GM12878 (cell line): ENCODE results near the gene KIF21A. TPM values are rescaled to one million over a fixed set of nuclear protein-coding genes. Genes with fewer than 3 reads are reported as not detected.

Experiments used
- ATAC-seq: fragments of 200-7000 bp; cut with Tn5 transposase; 3 replicates; pipeline ENCODE4 v1.9.1; 2020; ENCODE audit warnings: mild to moderate bottlenecking, moderate library complexity
- BruUV-seq: library from RNA; stranded (reverse); fragments of 400-500 nt; replicated peaks from 2 replicates; lab custom pipeline; 2021; lab: Mats Ljungman, UMichigan
- CTCF ChIA-PET: fragments of 300-600 bp; sonication (Branson Sonifier 250); formaldehyde crosslinking; extraction: SDS; loops from one replicate; lab custom pipeline; 2021; ENCODE audit warnings: inconsistent platforms; lab: Yijun Ruan, JAX
- POLR2A ChIA-PET: fragments of 350-600 bp; formaldehyde crosslinking; extraction: SDS; loops from one replicate; lab custom pipeline; 2021; ENCODE audit warnings: inconsistent platforms; lab: Charles Lee
- RAD21 ChIA-PET: fragments of 300-600 bp; sonication (Branson Sonifier 250); formaldehyde crosslinking; loops from one replicate; lab custom pipeline; 2023; ENCODE audit warnings: antibody characterized with exemption; ENCODE audit not compliant: unreplicated experiment; lab: Charles Lee
- SMC1A ChIA-PET: fragments of 300-600 bp; sonication (Branson Sonifier 250); formaldehyde crosslinking; loops from one replicate; lab custom pipeline; 2023; ENCODE audit not compliant: unreplicated experiment, uncharacterized antibody; lab: Charles Lee
- DNase-seq: peaks from one replicate; pipeline ENCODE4 v3.0.0-alpha.2; 2011; ENCODE audit warnings: low read depth, low spot score
- FAIRE-seq: peaks from 3 replicates; lab custom pipeline; 2011; peaks lifted over from hg19 to GRCh38; lab: Jason Lieb, UNC
- H2AFZ ChIP-seq: 2 replicates; pipeline ENCODE4 v1.6.0; 2011; ENCODE audit warnings: low read depth, low read length, control low read depth; ENCODE audit not compliant: control insufficient read depth
- H3K27ac ChIP-seq: 2 replicates; pipeline ENCODE4 v1.5.1; 2011; ENCODE audit warnings: control low read depth; ENCODE audit not compliant: control insufficient read depth, insufficient read depth
- H3K27me3 ChIP-seq, 2 experiments: replicated peaks in 1 of 2; 2 replicates each; pipeline versions ENCODE4 v1.6.0 to v1.6.1; 2011; ENCODE audit warnings: low read length in 1 of 2; ENCODE audit not compliant: control insufficient read depth in 2 of 2, insufficient read depth in 2 of 2
- H3K36me3 ChIP-seq, 2 experiments: 2 replicates each; pipeline ENCODE4 v1.5.1; 2011; ENCODE audit warnings: low read length in 1 of 2; ENCODE audit not compliant: control insufficient read depth in 2 of 2, insufficient read depth in 2 of 2
- H3K4me1 ChIP-seq: 2 replicates; pipeline ENCODE4 v1.6.1; 2011; ENCODE audit warnings: mild to moderate bottlenecking, low read length, moderate library complexity, mixed read lengths; ENCODE audit not compliant: control insufficient read depth, insufficient read depth
- H3K4me2 ChIP-seq: 2 replicates; pipeline ENCODE4 v1.6.0; 2011; ENCODE audit warnings: control low read depth; ENCODE audit not compliant: control insufficient read depth, insufficient read depth
- H3K4me3 ChIP-seq: fragments of 200-600 bp; sonication (generic); 2 replicates; pipeline ENCODE4 v1.5.1; 2016
- H3K79me2 ChIP-seq: 2 replicates; pipeline ENCODE4 v1.6.0; 2011; ENCODE audit warnings: low read length; ENCODE audit not compliant: control insufficient read depth, insufficient read depth
- H3K9ac ChIP-seq: 2 replicates; pipeline ENCODE4 v1.8.0; 2011; ENCODE audit warnings: low read length, control low read depth, mixed read lengths; ENCODE audit not compliant: control insufficient read depth, insufficient read depth
- H3K9me3 ChIP-seq: replicated peaks from 3 replicates; pipeline ENCODE4 v1.5.1; 2011; ENCODE audit warnings: mild to moderate bottlenecking, low read length; ENCODE audit not compliant: control insufficient read depth, insufficient read depth
- H4K20me1 ChIP-seq: 2 replicates; pipeline ENCODE4 v1.6.0; 2011; ENCODE audit not compliant: control insufficient read depth, insufficient read depth
- CREB1 ChIP-seq: IDR thresholded peaks from 2 replicates; pipeline ENCODE4 v1.6.1; 2012; ENCODE audit warnings: low read depth, mild to moderate bottlenecking, inconsistent platforms
- IRF5 ChIP-seq: fragments of 450-650 bp; IDR thresholded peaks from 2 replicates; pipeline ENCODE4 v1.6.1; 2017; ENCODE audit warnings: borderline replicate concordance
- SMC3 ChIP-seq: IDR thresholded peaks from 2 replicates; pipeline ENCODE4 v1.6.1; 2011; ENCODE audit warnings: low read length, improper control_type of control experiment, borderline replicate concordance
- SREBF1 ChIP-seq: IDR thresholded peaks from 2 replicates; pipeline ENCODE4 v1.6.1; 2012; ENCODE audit warnings: mild to moderate bottlenecking, low read length
- ZBTB40 ChIP-seq: fragments of 450-650 bp; IDR thresholded peaks from 2 replicates; pipeline ENCODE4 v1.6.1; 2016; ENCODE audit warnings: mild to moderate bottlenecking, moderate library complexity, borderline replicate concordance
- WGBS: methylation state at CpG from one replicate; pipeline ENCODE4 v1.1.6; 2016; ENCODE audit warnings: low lambda C conversion rate; ENCODE audit not compliant: insufficient replicate concordance, insufficient coverage; ENCODE audit errors: missing lambda C conversion rate; 5-methylcytosine and 5-hydroxymethylcytosine counted together
- in situ Hi-C: fragments of 300-500 bp; cut with MboI; formaldehyde crosslinking; loops from 9 replicates; pipeline ENCODE4 v1.14.3; 2018; ENCODE audit warnings: mixed read lengths
- intact Hi-C: fragments of 100-400 bp; cut with micrococcal nuclease; formaldehyde crosslinking; loops from one replicate; pipeline ENCODE4 v1.14.2; 2022; ENCODE audit not compliant: unreplicated experiment
- polyA plus RNA-seq, 11 experiments: library from polyadenylated mRNA; depleted of rRNA in 4 of 11; unstranded in 6 of 11; stranded (reverse) in 5 of 11; fragments of >200 nt; fragmentation: Nextera tagmentation in 4 of 11; fragmentation: Illumina TruSeq in 1 of 11; extraction: Ambion mirVana in 4 of 11; extraction: Trizol in 1 of 11; gene quantifications; 1 replicate in 1 of 11; 2 replicates in 10 of 11; pipeline versions ENCODE4 v1.2.1 to v1.2.3, GENCODE V29; 2011 to 2016; ENCODE audit warnings: inconsistent platforms in 2 of 11, missing spikeins in 2 of 11, low read depth in 1 of 11
- total RNA-seq, 4 experiments: library from RNA; depleted of rRNA in 3 of 4; stranded (reverse); fragments of >200 nt in 3 of 4; fragmentation: Illumina TruSeq in 1 of 4; extraction: Trizol in 1 of 4; gene quantifications; 2 replicates each; pipeline versions ENCODE4 v1.2.1 to v1.2.3, GENCODE V29; 2013 to 2021

The KIF21A gene
- total and polyA plus RNA-seq, 10 of the 15 experiments (the other 5 are each of a cell fraction or from before 2014, with no cell fraction given) = 21.3 to 42.1 (median 24.5) TPM

- TF ChIP-seq SREBF1 (no peak), ZBTB40 (no peak), SMC3 (no peak), IRF5 (no peak), CREB1 (no peak)
- peak overlapping the region; percentile 60 for H2AFZ ChIP-seq
- FAIRE-seq (peak; percentile 81), ATAC-seq (peak; percentile 43), DNase-seq (no peak)
- 65% methylated on average over 2 of the region's 2 CpGs for WGBS
- SMC1A ChIA-PET = interaction anchor here (0.6 to 1.3 kb wide), 2 partner anchors 132 to 251 kb away, joined by 3 read pairs; no protein-coding TSS in a partner anchor
- H3K9me3 ChIP-seq = no peaks in the 10 kb centered on the region; the same call in 1 of the 3 replicates
- CTCF ChIA-PET = interaction anchor here (1.1 to 1.7 kb wide), 2 partner anchors 8 to 251 kb away, joined by 3 read pairs; no protein-coding TSS in a partner anchor
- H3K27ac ChIP-seq = peak overlapping the region; percentile 67
- no peaks in the 10 kb centered on the region; the same call in 1 of the 2 replicates for H3K79me2 ChIP-seq
- H3K27me3 ChIP-seq = no peaks in the 10 kb centered on the region
- no peak overlapping the region for H3K4me3 ChIP-seq
- no peaks in the 10 kb centered on the region; a peak in 1 of 4 replicates for H3K36me3 ChIP-seq
- H3K4me2 ChIP-seq = peak overlapping the region; percentile 68; the same call in 1 of the 2 replicates
- no TSS peak for BruUV-seq
- RAD21 ChIA-PET = no interaction called here
- in situ Hi-C loops = no loop called here
- POLR2A ChIA-PET = no interaction called here
- intact Hi-C loops = no loop called here
- H3K9ac ChIP-seq = peak overlapping the region; percentile 39
- no peaks in the 10 kb centered on the region for H4K20me1 ChIP-seq
- H3K4me1 ChIP-seq = peaks cover 27% of the 10 kb centered on the region
These were observed 73.2 kb downstream of the KIF21A start for GRCh38 chr12:39369756-39370155.
